22Rv1 (cell line): ENCODE measurements around the gene DCST2.
A peak's percentile ranks its signal among the peaks of the same experiment; 100 is the strongest.

Experiments used
- H3K27ac ChIP-seq: fragments of 450-650 bp; 2 replicates; pipeline ENCODE4 v1.5.1; 2017
- ZFX ChIP-seq: fragments of 450-650 bp; IDR thresholded peaks from 2 replicates; pipeline ENCODE4 v1.6.1; 2017; ENCODE audit warnings: antibody characterized with exemption, borderline replicate concordance
- TF ChIP-seq, protein P1 (sequence below): fragments of 450-650 bp; IDR thresholded peaks from 2 replicates; pipeline ENCODE4 v1.5.1; 2017; ENCODE audit warnings: mild to moderate bottlenecking

Gene DCST2

DNA sequence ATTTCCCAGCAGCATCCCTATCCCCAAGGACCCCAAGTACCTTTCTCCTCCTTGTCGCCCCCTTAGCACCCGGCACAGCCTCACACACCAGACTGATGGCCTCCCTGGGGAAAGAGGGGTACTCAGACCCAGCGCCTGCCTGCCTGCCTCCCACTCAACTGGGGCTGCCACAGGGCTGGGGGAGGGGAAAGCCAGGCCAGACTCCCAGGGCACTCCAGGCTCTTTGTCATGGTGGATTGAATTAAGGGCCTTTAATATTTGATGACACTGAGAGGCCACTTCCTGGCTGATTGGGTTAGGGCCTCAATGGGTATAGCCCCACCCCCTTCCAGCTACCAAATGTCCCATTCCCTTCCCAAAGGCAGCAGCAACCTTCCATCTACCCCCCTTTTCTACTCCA lies 64.8 kb downstream of the DCST2 start:
- peak overlapping the region; percentile 98; the same call in 1 of the 2 replicates for H3K27ac ChIP-seq
- TF ChIP-seq, protein P1, sequence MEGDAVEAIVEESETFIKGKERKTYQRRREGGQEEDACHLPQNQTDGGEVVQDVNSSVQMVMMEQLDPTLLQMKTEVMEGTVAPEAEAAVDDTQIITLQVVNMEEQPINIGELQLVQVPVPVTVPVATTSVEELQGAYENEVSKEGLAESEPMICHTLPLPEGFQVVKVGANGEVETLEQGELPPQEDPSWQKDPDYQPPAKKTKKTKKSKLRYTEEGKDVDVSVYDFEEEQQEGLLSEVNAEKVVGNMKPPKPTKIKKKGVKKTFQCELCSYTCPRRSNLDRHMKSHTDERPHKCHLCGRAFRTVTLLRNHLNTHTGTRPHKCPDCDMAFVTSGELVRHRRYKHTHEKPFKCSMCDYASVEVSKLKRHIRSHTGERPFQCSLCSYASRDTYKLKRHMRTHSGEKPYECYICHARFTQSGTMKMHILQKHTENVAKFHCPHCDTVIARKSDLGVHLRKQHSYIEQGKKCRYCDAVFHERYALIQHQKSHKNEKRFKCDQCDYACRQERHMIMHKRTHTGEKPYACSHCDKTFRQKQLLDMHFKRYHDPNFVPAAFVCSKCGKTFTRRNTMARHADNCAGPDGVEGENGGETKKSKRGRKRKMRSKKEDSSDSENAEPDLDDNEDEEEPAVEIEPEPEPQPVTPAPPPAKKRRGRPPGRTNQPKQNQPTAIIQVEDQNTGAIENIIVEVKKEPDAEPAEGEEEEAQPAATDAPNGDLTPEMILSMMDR, result no peak
- no peak for TF ChIP-seq ZFX
